ENCODE data around the gene GDAP2. TPM values are rescaled to one million over a fixed set of nuclear protein-coding genes. Genes with fewer than 3 reads are reported as not detected.
"Not testable (repeated sequence)": the region's sequence is repeated elsewhere in the genome, so short reads cannot be mapped to it uniquely, and the experiment has no call there.

Gene GDAP2
- total RNA-seq, 4 donors from 2014 or later, result 19.9 to 28.1 (median 24.8) TPM

DNA sequence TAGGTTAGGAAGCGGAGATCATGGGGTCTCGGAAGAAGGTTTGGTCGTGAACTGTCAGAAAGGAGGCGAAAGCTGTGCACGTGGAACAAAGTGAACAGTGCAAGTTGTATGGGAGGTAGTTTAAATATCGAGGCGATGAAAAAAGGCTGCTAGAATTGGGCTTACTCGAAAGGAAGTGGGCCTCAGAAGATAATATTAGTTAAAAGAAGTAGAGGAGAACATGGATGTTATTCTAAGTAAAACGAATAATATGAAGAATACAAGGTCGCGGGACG lies 689 bp upstream of the GDAP2 start:
- TF ChIP-seq, protein P1, sequence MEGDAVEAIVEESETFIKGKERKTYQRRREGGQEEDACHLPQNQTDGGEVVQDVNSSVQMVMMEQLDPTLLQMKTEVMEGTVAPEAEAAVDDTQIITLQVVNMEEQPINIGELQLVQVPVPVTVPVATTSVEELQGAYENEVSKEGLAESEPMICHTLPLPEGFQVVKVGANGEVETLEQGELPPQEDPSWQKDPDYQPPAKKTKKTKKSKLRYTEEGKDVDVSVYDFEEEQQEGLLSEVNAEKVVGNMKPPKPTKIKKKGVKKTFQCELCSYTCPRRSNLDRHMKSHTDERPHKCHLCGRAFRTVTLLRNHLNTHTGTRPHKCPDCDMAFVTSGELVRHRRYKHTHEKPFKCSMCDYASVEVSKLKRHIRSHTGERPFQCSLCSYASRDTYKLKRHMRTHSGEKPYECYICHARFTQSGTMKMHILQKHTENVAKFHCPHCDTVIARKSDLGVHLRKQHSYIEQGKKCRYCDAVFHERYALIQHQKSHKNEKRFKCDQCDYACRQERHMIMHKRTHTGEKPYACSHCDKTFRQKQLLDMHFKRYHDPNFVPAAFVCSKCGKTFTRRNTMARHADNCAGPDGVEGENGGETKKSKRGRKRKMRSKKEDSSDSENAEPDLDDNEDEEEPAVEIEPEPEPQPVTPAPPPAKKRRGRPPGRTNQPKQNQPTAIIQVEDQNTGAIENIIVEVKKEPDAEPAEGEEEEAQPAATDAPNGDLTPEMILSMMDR (IDR thresholded peaks at IDR 0.05), result no peak
- DNase-seq (ENCODE audit: low spot score) (no peak), ATAC-seq (ENCODE audit: low FRiP score) (no peak)

DNA sequence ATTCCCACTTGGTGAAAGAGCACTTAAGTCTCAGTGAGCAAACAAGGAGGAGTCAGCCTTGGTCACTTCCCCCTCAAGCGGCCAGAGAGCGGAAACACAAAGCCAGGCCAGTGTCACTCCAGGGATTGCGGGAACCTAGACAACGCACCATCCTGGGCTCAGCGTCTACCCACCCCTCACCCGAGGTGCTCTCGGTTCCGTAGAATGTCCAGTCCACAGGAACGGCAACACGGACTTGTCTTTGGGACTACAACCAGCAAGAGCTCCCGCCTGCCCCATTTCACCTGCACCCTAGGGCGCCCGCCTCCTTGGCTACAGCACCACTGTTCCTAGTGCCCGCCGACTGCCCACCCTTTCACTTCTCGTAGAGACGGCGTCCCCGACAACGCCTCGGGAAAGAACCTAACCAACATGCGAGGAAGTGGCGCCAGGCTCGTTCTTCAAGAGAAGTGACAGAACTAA lies 509 bp downstream of the GDAP2 start:
- DNase-seq (ENCODE audit: low spot score) (peak; percentile 24), ATAC-seq (ENCODE audit: low FRiP score) (peak; percentile 56)
- TF ChIP-seq, protein P1 (IDR thresholded peaks at IDR 0.05), result no peak

GRCh38 chr1:117925981-117926380 lies 3.4 kb downstream of the GDAP2 start:
- DNase-seq (ENCODE audit: low spot score) (no peak), ATAC-seq (ENCODE audit: low FRiP score) (no peak)
- TF ChIP-seq, protein P1 (IDR thresholded peaks at IDR 0.05), result no peak

DNA sequence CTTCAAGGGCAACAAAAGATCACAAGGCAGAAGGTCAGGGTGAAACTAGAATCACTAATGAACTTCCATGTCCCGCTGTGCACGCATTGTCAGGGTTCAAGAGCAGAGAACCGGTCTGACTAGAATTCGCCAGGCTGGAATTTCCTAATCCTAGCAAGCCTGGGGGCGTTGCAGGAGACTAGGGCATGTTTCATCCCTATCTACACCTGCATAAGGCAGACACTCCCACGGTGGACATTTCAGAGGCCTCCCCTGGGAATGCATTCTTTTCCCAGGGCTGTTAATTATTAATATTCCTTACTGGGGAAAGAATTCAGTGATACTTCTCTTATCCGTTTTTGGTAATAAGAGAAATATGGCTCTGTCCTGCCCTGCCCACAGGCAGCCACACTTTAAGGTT lies 6.7 kb downstream of the GDAP2 start:
- not testable (repeated sequence) for DNase-seq (ENCODE audit: low spot score); ATAC-seq (ENCODE audit: low FRiP score)

GRCh38 chr1:117921991-117922390 lies 7.4 kb downstream of the GDAP2 start:
- ATAC-seq (ENCODE audit: low FRiP score) (no peak), DNase-seq (ENCODE audit: low spot score) (no peak)
- TF ChIP-seq, protein P1 (IDR thresholded peaks at IDR 0.05), result no peak

GRCh38 chr1:117919376-117919775 lies 10.0 kb downstream of the GDAP2 start:
- ATAC-seq (ENCODE audit: low FRiP score), result no peak
- DNase-seq (ENCODE audit: low spot score), result no peak
- TF ChIP-seq, protein P1 (IDR thresholded peaks at IDR 0.05), result no peak

DNA sequence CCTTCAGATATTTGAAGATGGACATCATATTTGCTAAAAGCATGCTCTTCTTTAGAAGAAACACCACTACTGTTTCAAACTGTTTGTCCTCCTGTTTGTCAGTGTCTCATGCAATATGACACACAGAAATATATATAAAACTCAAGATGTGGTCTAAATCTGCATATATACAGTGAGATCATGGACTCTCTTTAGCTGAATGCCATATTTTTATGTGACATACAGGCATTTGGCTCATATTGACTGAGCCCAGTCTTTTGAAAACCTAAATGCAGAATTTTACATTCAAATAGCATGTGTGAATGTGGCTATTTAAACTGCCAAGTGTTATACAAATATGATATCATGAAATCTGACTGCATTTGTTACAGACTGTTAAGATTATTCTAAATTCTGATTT lies 18.4 kb downstream of the GDAP2 start:
- DNase-seq (ENCODE audit: low spot score) (no peak), ATAC-seq (ENCODE audit: low FRiP score) (no peak)
- TF ChIP-seq, protein P1 (IDR thresholded peaks at IDR 0.05), result no peak

DNA sequence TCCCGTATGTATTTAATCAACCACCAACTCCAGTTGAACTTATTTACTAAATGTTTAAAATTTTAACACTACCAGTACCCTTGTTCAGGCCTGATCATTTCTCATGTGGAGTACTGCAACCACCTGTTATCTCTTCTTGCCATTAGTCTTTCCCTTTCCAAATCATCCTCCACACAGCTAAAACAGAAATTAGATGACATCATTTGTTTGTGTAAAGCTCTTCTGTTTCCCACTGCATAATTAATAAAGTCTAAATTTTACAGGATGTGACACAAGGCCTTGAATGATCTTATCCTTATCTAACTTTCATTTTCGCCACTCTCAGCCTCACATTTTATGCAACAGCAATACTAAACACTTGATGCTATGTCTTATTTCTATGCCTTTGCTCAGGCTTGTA lies 24.4 kb downstream of the GDAP2 start:
- TF ChIP-seq, protein P1 (IDR thresholded peaks at IDR 0.05), result no peak
- DNase-seq (ENCODE audit: low spot score), result no peak
- ATAC-seq (ENCODE audit: low FRiP score), result no peak
